ENCODE results near the gene LPP.

LPP gene

DNA sequence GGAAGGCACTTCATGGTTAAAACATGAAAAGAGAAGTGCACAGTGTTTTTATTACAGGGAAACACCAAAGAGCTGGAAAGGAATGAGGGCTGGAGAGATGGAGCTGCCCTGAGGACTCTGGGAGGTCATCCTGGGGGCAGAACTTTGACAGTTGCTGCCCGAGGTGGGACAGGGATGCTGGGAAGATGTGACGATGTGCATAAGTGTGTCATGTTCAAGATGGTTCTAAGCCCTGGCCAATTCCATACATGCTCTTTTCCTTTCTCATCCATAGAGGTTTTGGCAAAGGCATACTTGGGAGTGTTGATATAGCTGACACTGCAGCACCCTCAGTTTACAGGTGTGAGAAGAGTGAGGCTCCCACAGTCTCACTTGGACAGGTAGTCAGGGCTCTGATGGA is 23.8 kb downstream of the LPP start:
- Histone ChIP-seq H3K4me2 (ENCODE audit: low read depth, low read length) (no peak overlapping the region), H3K4me3 (ENCODE audit: low read length) (no peak overlapping the region), H3K36me3 (replicated peaks; ENCODE audit: insufficient read depth, low read length) (no peaks in the 10 kb centered on the region), H3K79me2 (ENCODE audit: low read length) (no peaks in the 10 kb centered on the region), H3K4me1 (ENCODE audit: low read length) (no peaks in the 10 kb centered on the region), H3F3A (ENCODE audit: insufficient read depth, low read length) (no peaks in the 10 kb centered on the region), H3K9me3 (replicated peaks; ENCODE audit: insufficient read depth, low read length) (no peaks in the 10 kb centered on the region), H2AFZ (ENCODE audit: low read length) (no peak overlapping the region), H4K20me1 (ENCODE audit: insufficient read depth, low read length) (no peaks in the 10 kb centered on the region), H3K9ac (ENCODE audit: low read length) (no peak overlapping the region), H3K27me3 (replicated peaks; ENCODE audit: insufficient read depth, low read length) (no peaks in the 10 kb centered on the region), H3K27ac (ENCODE audit: low read length) (no peak overlapping the region), H3K9me2 (replicated peaks; ENCODE audit: insufficient read depth, low read length) (no peaks in the 10 kb centered on the region)
- TF ChIP-seq EZH2phosphoT487 (IDR thresholded peaks at IDR 0.05; ENCODE audit: low read length): no peak
- no peak for TF ChIP-seq EZH2 (optimal IDR thresholded peaks at IDR 0.05; ENCODE audit: low read depth, low read length)
- no peak for DNase-seq

DNA sequence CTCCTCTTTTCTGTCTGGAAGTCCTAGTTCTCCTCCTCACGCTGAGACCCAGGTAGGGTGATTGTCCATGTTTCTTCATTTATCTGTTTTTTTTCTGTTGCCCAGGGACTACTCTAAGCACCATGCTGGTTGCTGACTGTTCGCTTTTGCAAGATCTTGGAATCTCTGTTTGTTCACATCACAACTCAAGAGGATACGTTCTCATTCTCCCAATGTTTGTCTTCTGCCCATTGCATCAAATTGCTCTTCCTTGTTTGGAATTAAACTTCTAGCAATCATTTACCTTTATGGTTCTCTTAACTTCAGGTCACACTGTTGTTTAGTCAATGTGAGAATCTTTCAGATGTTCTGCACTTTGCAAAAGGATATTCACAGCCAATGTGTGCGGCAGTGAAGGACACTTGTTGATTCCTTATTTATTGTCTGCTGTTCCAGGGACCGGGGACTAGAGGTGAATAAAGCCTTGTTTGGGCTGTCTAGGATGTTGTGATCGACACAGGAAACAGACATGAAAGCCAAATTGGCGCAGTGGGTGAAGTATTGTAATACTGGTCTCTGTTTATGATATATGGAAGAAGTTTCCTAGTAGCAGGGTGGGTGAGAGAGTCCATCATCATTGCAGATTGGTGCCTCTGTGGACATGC is 24.5 kb downstream of the LPP start:
- Histone ChIP-seq H3K79me2 (ENCODE audit: low read length) (no peaks in the 10 kb centered on the region), H3K36me3 (replicated peaks; ENCODE audit: insufficient read depth, low read length) (no peaks in the 10 kb centered on the region), H3K9me3 (replicated peaks; ENCODE audit: insufficient read depth, low read length) (no peaks in the 10 kb centered on the region), H3K27me3 (replicated peaks; ENCODE audit: insufficient read depth, low read length) (no peaks in the 10 kb centered on the region), H4K20me1 (ENCODE audit: insufficient read depth, low read length) (no peaks in the 10 kb centered on the region), H3K9me2 (replicated peaks; ENCODE audit: insufficient read depth, low read length) (no peaks in the 10 kb centered on the region), H2AFZ (ENCODE audit: low read length) (no peak overlapping the region), H3K27ac (ENCODE audit: low read length) (no peak overlapping the region), H3K4me2 (ENCODE audit: low read depth, low read length) (no peak overlapping the region), H3F3A (ENCODE audit: insufficient read depth, low read length) (no peaks in the 10 kb centered on the region), H3K4me3 (ENCODE audit: low read length) (no peak overlapping the region), H3K9ac (ENCODE audit: low read length) (no peak overlapping the region), H3K4me1 (ENCODE audit: low read length) (no peaks in the 10 kb centered on the region)
- no peak for DNase-seq
- TF ChIP-seq EZH2 (optimal IDR thresholded peaks at IDR 0.05; ENCODE audit: low read depth, low read length): no peak
- TF ChIP-seq, protein P1, sequence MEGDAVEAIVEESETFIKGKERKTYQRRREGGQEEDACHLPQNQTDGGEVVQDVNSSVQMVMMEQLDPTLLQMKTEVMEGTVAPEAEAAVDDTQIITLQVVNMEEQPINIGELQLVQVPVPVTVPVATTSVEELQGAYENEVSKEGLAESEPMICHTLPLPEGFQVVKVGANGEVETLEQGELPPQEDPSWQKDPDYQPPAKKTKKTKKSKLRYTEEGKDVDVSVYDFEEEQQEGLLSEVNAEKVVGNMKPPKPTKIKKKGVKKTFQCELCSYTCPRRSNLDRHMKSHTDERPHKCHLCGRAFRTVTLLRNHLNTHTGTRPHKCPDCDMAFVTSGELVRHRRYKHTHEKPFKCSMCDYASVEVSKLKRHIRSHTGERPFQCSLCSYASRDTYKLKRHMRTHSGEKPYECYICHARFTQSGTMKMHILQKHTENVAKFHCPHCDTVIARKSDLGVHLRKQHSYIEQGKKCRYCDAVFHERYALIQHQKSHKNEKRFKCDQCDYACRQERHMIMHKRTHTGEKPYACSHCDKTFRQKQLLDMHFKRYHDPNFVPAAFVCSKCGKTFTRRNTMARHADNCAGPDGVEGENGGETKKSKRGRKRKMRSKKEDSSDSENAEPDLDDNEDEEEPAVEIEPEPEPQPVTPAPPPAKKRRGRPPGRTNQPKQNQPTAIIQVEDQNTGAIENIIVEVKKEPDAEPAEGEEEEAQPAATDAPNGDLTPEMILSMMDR (IDR thresholded peaks at IDR 0.05; ENCODE audit: low read length): no peak
- TF ChIP-seq EZH2phosphoT487 (IDR thresholded peaks at IDR 0.05; ENCODE audit: low read length): no peak

DNA sequence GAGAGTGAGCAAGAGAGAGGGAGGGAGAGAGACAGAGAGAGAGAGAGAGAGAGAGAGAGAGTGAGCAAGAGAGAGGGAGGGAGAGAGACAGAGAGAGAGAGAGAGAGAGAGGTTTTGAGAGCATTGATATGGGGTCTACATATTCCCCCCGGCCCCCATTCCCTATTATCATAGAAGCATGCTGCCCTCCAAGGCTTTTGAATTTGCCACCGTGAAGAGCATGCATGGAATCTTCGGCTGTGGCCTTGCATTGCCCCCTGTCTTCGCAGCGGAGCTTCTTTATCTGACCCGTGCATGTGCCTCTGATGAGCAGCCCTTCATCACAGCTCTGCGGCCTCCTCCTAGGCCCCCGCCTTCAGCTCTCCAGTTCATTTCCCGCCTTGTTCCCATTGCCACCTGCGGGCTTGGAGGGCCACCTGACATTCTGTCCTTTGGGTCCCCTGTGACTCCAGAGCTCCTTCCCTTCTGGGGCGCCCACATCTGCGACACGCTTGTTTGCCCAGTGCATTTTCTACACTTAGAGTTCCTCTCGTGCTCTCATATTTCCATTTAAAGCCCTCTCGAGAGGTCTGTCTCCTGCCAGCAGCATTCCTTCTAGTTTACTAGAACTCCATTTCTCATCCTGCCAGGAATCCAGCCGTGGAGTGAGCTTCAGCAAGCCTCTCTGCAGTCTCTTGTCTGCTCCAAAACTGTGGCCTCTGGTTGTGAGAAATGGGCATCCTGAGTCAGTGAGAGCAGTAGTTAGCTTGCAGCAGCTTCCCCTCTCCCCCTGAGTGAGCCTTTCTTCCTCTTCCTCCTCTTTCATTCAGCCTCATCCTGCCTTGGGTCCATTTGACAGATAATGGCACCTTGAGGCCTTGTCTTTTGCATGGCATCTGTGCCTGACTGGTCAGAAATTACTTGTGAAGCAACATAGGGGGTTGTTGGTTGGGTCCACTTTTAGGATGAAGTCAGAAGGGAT is 25.3 kb downstream of the LPP start:
- Histone ChIP-seq H3K27me3 (replicated peaks; ENCODE audit: insufficient read depth, low read length) (no peaks in the 10 kb centered on the region), H3K79me2 (ENCODE audit: low read length) (no peaks in the 10 kb centered on the region), H3K4me2 (ENCODE audit: low read depth, low read length) (no peak overlapping the region), H3K9ac (ENCODE audit: low read length) (no peak overlapping the region), H3K4me3 (ENCODE audit: low read length) (no peak overlapping the region), H3K9me2 (replicated peaks; ENCODE audit: insufficient read depth, low read length) (no peaks in the 10 kb centered on the region), H3K27ac (ENCODE audit: low read length) (no peak overlapping the region), H3K9me3 (replicated peaks; ENCODE audit: insufficient read depth, low read length) (no peaks in the 10 kb centered on the region), H4K20me1 (ENCODE audit: insufficient read depth, low read length) (no peaks in the 10 kb centered on the region), H2AFZ (ENCODE audit: low read length) (no peak overlapping the region), H3F3A (ENCODE audit: insufficient read depth, low read length) (no peaks in the 10 kb centered on the region), H3K4me1 (ENCODE audit: low read length) (no peaks in the 10 kb centered on the region), H3K36me3 (replicated peaks; ENCODE audit: insufficient read depth, low read length) (no peaks in the 10 kb centered on the region)
- TF ChIP-seq, protein P1 (IDR thresholded peaks at IDR 0.05; ENCODE audit: low read length): no peak
- TF ChIP-seq EZH2 (optimal IDR thresholded peaks at IDR 0.05; ENCODE audit: low read depth, low read length) (no peak), EZH2phosphoT487 (IDR thresholded peaks at IDR 0.05; ENCODE audit: low read length) (no peak)
- no peak for DNase-seq

All from MM.1S (cell line).